ENCODE measurements around the gene ZFAND3.

The ZFAND3 gene

DNA sequence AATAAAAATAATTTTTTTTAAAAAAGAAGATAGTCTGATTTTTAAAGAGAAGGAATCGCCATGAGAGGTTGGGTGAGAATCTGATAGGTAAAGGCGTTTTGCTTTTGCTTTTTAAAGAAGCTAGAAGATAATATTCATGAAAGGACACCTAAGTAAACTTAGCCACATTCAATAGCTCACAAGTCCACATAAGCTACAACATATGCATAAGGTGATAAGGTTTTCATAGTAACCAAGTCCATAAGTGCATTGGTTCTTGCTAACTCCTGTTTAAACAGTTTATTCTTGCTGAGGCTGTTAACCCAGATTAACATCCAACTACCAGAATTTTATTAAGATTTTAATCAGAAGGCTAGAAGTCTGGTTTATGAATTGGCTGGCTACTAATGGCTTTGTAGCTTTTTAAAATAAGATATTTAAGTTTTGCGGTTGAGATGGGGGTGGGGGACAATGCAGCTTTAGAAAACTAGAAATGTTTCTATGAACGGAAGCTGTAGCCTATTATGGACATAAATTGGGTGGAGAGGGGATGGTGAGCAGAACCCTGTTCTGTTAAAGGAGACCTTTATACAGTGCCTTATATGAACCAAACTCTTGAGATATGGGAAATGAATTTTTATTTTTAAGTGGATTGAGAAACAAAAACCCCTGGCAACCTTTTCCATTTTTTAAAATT is 235.1 kb downstream of the ZFAND3 start:
- no peak overlapping the region for H3K27ac ChIP-seq (ENCODE audit: low read length)
- H3K9ac ChIP-seq (ENCODE audit: low read length) = no peak overlapping the region
- H3K4me3 ChIP-seq (ENCODE audit: low read length) = no peak overlapping the region
- no peaks in the 10 kb centered on the region for H3K9me2 ChIP-seq (replicated peaks; ENCODE audit: insufficient read depth, low read length)
- TF ChIP-seq EZH2phosphoT487 (IDR thresholded peaks at IDR 0.05; ENCODE audit: low read length) = no peak
- no peak for TF ChIP-seq EZH2 (optimal IDR thresholded peaks at IDR 0.05; ENCODE audit: low read depth, low read length)
- TF ChIP-seq, protein P1, sequence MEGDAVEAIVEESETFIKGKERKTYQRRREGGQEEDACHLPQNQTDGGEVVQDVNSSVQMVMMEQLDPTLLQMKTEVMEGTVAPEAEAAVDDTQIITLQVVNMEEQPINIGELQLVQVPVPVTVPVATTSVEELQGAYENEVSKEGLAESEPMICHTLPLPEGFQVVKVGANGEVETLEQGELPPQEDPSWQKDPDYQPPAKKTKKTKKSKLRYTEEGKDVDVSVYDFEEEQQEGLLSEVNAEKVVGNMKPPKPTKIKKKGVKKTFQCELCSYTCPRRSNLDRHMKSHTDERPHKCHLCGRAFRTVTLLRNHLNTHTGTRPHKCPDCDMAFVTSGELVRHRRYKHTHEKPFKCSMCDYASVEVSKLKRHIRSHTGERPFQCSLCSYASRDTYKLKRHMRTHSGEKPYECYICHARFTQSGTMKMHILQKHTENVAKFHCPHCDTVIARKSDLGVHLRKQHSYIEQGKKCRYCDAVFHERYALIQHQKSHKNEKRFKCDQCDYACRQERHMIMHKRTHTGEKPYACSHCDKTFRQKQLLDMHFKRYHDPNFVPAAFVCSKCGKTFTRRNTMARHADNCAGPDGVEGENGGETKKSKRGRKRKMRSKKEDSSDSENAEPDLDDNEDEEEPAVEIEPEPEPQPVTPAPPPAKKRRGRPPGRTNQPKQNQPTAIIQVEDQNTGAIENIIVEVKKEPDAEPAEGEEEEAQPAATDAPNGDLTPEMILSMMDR (IDR thresholded peaks at IDR 0.05; ENCODE audit: low read length) = no peak
- no peaks in the 10 kb centered on the region for H3K36me3 ChIP-seq (replicated peaks; ENCODE audit: insufficient read depth, low read length)
- no peak overlapping the region for H2AFZ ChIP-seq (ENCODE audit: low read length)
- H3K27me3 ChIP-seq (replicated peaks; ENCODE audit: insufficient read depth, low read length) = no peaks in the 10 kb centered on the region
- H3K9me3 ChIP-seq (replicated peaks; ENCODE audit: insufficient read depth, low read length) = no peaks in the 10 kb centered on the region
- 0 out of 2 replicates have a peak, but pooled peaks cover 6% of the 10 kb centered on the region for H3K4me1 ChIP-seq (ENCODE audit: low read length)
- H3K79me2 ChIP-seq (ENCODE audit: low read length) = 0 out of 2 replicates have a peak, but pooled peaks cover 6% of the 10 kb centered on the region
- no peaks in the 10 kb centered on the region for H3F3A ChIP-seq (ENCODE audit: insufficient read depth, low read length)
- no peaks in the 10 kb centered on the region for H4K20me1 ChIP-seq (ENCODE audit: insufficient read depth, low read length)
- H3K4me2 ChIP-seq (ENCODE audit: low read depth, low read length) = no peak overlapping the region
- DNase-seq = no peak

DNA sequence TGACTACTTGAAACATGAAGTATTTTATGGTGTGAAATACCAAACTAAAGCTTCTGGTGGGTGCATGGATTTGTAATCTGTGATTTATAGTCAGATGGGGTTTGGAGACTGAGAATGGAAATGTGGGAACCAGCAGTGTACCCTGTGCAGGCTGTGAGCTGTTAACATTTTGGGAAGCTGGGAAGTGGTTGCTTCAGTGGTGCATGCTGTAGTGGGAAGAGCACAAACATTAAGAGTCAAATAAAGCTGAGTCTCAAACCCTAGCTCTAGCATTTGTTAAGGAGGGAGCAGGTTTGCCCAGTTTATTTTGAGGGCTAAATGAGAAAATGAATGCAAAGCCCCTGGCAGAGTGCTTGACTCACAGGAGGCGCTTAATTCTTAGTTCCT is 235.7 kb downstream of the ZFAND3 start:
- 0 out of 2 replicates have a peak, but pooled peaks cover 6% of the 10 kb centered on the region for H3K79me2 ChIP-seq (ENCODE audit: low read length)
- H3K27me3 ChIP-seq (replicated peaks; ENCODE audit: insufficient read depth, low read length) = no peaks in the 10 kb centered on the region
- H3K27ac ChIP-seq (ENCODE audit: low read length) = no peak overlapping the region
- 0 out of 2 replicates have a peak, but pooled peaks cover 6% of the 10 kb centered on the region for H3K4me1 ChIP-seq (ENCODE audit: low read length)
- no peak overlapping the region for H3K4me3 ChIP-seq (ENCODE audit: low read length)
- no peaks in the 10 kb centered on the region for H3K36me3 ChIP-seq (replicated peaks; ENCODE audit: insufficient read depth, low read length)
- no peak for DNase-seq
- H3K4me2 ChIP-seq (ENCODE audit: low read depth, low read length) = no peak overlapping the region
- no peak overlapping the region for H2AFZ ChIP-seq (ENCODE audit: low read length)
- H3K9ac ChIP-seq (ENCODE audit: low read length) = no peak overlapping the region
- H4K20me1 ChIP-seq (ENCODE audit: insufficient read depth, low read length) = no peaks in the 10 kb centered on the region
- H3F3A ChIP-seq (ENCODE audit: insufficient read depth, low read length) = no peaks in the 10 kb centered on the region
- TF ChIP-seq EZH2 (optimal IDR thresholded peaks at IDR 0.05; ENCODE audit: low read depth, low read length) (no peak), EZH2phosphoT487 (IDR thresholded peaks at IDR 0.05; ENCODE audit: low read length) (no peak)
- TF ChIP-seq, protein P1 (IDR thresholded peaks at IDR 0.05; ENCODE audit: low read length) = no peak
- H3K9me2 ChIP-seq (replicated peaks; ENCODE audit: insufficient read depth, low read length) = no peaks in the 10 kb centered on the region
- no peaks in the 10 kb centered on the region for H3K9me3 ChIP-seq (replicated peaks; ENCODE audit: insufficient read depth, low read length)

DNA sequence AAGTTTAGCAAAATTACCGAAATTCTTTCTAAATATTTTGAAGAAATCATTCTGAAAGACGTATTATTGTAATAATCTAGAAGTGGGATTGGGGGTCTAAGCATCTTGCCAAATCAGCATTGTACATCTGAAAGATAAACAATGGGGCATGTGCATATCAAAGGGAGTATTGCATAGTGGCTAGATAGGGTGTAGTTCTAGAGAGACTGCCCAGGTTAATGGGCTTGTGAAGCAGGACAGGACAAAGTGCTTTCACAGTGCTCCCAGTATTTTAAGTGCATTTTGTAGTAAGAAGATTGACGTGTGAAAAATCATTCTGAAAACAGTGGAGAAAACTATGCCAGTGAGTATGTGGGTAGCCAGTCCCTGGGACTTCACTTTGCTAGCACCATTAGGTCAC is 236.8 kb downstream of the ZFAND3 start:
- no peak overlapping the region for H2AFZ ChIP-seq (ENCODE audit: low read length)
- no peak for DNase-seq
- H3K27me3 ChIP-seq (replicated peaks; ENCODE audit: insufficient read depth, low read length) = no peaks in the 10 kb centered on the region
- no peak overlapping the region for H3K4me2 ChIP-seq (ENCODE audit: low read depth, low read length)
- 0 out of 2 replicates have a peak, but pooled peaks cover 6% of the 10 kb centered on the region for H3K4me1 ChIP-seq (ENCODE audit: low read length)
- H3K4me3 ChIP-seq (ENCODE audit: low read length) = no peak overlapping the region
- 0 out of 2 replicates have a peak, but pooled peaks cover 6% of the 10 kb centered on the region for H3K79me2 ChIP-seq (ENCODE audit: low read length)
- H3K9ac ChIP-seq (ENCODE audit: low read length) = no peak overlapping the region
- TF ChIP-seq EZH2 (optimal IDR thresholded peaks at IDR 0.05; ENCODE audit: low read depth, low read length) (no peak), EZH2phosphoT487 (IDR thresholded peaks at IDR 0.05; ENCODE audit: low read length) (no peak)
- TF ChIP-seq, protein P1 (IDR thresholded peaks at IDR 0.05; ENCODE audit: low read length) = no peak
- H3F3A ChIP-seq (ENCODE audit: insufficient read depth, low read length) = no peaks in the 10 kb centered on the region
- H3K27ac ChIP-seq (ENCODE audit: low read length) = no peak overlapping the region
- no peaks in the 10 kb centered on the region for H3K9me3 ChIP-seq (replicated peaks; ENCODE audit: insufficient read depth, low read length)
- no peaks in the 10 kb centered on the region for H3K9me2 ChIP-seq (replicated peaks; ENCODE audit: insufficient read depth, low read length)
- H3K36me3 ChIP-seq (replicated peaks; ENCODE audit: insufficient read depth, low read length) = no peaks in the 10 kb centered on the region
- no peaks in the 10 kb centered on the region for H4K20me1 ChIP-seq (ENCODE audit: insufficient read depth, low read length)
